ENCODE results near the gene ZRANB1. TPM values are rescaled to one million over a fixed set of nuclear protein-coding genes. Genes with fewer than 3 reads are reported as not detected.

The ZRANB1 gene
- total RNA-seq, 1 donor from 2014 or later, result 31.7 TPM

DNA sequence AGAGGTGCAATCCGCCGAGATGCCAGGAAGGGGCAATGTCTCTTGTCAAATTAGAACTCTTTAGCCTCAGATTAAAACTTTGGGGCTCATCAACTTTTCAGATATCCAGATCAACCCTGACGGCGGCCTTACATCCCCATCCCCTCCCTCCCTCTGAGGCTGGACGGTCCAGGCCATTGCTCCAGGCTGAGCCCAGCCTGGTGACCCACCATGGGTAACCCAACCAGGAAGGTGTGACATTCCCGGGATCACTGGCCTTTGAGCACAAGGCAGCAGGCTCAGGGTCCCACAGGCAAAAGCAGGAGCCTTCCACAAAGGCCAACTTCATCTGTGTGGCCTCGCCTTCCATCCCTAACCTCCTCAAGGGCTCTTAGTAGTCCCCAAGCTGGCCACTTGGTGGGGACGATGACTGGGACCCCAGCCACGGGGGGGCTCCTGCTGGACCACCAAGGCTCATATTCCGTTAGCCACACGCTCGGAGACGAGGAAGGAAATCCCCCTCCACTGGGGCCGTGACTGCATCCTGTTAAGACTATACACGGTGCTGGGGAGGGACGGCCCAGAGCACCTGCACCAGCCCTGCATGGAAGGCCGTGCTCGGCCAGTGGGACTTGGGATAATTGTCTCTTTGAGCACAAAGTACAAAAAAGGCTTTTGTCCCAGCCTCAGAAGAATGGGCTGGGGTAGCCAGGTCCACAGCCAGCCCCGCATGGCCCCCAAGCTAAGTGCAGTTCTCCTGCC is 62.8 kb downstream of the ZRANB1 start:
- DNase-seq (ENCODE audit: low read depth), result no peak

DNA sequence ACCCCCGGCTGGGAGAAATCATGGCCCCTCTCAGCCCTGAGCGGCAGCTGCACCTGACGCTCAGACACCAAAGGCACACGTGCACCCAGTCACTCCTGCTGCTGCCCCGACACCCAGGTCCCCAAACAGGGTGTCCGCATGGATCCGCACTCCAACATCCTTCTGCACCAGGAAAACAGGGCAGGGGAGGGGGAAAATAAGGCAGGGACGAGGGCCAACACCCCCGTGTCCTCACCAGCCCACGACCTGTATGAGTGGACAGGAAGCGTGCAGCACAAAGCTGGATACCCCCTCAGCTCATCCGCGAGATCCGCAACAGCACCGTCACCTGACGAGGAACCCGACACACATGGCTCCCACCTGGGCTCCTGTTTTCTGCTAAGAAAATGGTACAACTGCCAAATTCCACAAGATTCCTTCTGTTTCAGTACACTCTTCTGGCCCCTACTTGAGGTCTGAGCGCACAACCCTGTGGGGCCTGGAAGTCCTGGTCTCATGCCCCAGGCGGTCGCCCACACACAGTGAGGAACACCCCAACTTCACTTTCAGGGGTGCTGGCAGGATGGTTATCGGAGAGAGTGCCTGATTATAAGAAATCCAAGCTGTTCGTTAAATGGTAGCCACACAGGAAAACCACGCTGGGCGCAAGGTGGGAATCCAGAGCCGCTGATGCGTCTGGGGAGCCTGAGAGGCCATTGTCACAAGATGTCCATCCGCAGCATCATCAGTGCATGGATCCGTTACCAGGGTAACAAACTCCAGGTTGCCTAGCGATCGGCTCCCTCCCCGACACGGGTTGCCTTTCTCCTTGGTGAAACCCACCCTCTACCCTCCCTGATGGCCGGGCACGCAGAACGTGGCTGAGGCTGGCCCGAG is 63.6 kb downstream of the ZRANB1 start:
- DNase-seq (ENCODE audit: low read depth), result no peak

DNA sequence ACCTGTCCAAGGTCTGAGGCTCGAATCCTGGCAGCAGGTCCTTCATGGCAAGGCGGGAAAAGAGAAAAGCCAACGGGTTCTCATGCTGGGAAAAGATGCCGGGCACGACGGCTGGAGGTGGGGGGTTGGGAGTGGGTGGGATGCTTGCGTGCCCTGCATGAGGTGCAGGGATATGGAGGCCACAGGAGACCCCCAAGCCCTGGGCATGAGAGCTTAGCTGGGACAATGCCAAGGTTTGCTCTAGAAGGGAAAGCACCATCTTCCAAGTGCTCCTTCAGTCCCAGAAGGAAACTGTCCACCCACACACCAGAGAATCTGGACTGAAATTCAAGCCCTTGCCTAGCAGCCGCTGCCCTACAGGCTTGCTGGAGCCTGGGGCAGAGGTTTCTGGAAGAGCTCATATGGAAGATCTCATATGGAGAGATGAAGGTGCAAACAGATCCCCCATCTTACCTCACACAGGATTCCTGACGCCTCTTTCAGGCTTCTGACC is 64.3 kb downstream of the ZRANB1 start:
- DNase-seq (ENCODE audit: low read depth), result no peak

DNA sequence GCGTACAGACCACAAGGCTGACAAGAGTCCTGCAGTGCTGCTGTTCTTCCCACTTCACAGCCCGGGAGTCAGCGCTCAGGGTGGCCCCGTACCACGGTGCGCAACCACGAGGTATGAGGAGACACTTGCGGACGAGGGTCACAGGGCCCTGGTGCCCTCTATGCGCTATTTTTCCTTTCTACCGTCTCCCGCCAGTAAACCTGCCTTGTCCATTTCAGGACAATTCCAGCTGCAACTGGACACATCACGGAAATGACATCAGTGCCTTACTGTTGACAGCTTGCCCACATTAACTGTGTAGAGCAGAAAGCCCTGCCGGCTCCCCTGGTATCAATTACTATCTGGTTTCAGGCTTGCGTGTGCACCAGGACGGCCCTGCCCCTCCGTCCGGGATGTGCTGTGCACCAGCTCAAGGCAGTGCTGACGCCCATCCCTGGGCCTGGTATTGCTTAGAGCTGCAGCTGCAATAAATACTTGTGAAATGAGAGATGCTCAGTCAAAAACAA is 65.1 kb downstream of the ZRANB1 start:
- DNase-seq (ENCODE audit: low read depth), result no peak

DNA sequence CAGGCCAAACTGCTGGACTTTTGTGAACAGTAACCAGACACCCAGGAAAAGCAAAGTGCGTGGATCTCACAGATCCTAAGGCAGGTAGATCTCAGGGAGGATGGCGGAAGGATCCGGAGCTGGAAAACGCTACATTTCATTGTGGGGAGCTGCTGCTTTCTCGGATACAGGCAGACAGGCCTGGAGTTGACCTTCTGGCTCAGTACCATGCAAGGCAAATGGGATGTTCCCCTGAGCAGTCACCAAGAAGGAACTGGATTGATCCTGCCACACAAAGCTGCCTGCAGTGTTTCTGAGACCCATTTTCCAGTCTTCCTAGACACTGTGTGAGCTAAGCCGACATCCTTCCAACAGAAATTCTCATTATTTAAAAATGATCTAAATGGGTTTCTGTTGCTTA is 65.5 kb downstream of the ZRANB1 start:
- DNase-seq (ENCODE audit: low read depth), result no peak

DNA sequence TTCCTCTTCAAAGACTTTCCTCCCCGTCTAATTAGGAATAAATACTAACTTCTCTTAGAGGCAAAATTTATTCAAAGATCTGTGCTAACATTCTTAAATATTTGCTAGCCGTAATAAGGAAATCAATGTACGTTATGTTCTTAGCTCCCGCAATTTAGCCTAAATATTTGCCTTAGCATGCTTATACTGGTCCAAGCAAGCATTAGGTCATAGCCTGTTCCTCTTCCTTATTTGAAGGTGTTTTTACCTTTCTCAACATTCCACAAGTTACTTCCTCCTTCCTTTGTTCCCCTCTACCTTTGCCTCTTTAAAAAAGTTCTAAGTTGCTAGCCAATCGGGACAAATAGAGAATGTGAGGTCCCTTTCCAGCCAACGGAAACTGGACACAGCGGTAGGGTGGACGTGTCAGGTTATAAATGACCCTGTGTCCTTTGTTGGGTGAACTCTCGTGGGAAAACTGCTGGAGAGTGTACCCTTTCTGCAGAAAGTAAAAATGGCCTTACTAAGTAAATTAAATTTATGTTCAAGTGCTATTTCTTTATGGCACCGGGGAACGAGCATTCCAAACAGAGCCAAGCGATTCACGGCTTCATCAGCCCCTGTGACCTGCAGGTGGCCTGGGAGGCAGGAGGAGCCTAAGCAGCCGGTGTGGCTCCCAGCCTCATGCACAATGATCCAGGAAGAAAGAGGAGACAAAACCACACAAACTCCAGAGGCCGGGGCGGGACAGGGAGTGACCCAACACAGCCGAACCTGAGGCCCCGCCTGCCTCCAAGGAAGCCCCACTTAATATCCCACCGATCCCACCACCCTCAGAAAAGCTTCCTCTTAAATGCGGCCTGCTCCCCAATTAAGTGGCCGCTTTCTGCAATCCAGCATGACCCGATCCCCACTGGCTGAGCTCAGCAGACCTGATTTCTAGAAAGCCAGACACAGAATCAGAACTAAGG is 67.0 kb downstream of the ZRANB1 start:
- no peak for DNase-seq (ENCODE audit: low read depth)

DNA sequence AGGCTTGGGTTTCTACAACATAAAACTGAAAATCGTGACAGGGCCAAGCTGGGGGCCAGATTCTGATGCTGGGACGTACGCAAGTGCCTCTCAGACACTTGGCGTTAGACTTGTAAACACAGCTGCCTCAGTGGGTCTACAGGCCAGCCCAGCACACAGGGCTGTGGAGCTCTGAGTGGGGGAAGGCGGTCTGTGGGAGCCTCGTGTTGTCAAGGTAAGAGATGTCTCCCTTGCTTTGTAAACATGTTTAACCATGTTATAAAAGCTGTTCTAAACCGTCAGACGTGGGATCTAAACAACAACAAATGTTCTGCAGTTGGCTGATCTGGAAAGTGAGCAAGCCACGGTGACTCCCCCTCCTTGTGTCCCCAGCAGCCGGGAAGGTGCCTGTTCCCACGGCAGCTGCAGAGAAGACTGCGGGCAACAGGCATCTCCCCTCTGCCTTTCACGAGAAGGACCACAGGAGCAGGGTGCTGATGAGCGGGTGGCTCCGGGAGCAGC is 67.8 kb downstream of the ZRANB1 start:
- DNase-seq (ENCODE audit: low read depth), result peak; percentile 69

DNA sequence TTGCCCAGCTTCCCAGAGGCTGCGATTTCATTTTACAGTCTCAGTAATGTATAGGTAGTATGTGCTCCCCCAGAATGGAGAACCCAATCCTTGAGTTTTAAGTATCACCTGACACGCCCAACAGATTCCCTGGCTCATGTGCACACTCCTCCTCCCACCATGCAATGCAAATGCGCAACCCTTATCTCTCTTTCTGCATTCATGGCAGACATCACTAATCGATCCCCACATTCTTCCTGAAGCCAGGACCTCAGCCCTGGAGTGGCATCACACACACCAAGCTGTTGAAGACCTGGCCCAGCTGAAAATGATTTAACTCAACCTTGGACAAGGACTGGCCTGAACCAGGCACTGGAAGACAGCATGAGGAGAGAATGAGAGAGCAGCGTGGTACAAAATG is 68.4 kb downstream of the ZRANB1 start:
- no peak for DNase-seq (ENCODE audit: low read depth)

DNA sequence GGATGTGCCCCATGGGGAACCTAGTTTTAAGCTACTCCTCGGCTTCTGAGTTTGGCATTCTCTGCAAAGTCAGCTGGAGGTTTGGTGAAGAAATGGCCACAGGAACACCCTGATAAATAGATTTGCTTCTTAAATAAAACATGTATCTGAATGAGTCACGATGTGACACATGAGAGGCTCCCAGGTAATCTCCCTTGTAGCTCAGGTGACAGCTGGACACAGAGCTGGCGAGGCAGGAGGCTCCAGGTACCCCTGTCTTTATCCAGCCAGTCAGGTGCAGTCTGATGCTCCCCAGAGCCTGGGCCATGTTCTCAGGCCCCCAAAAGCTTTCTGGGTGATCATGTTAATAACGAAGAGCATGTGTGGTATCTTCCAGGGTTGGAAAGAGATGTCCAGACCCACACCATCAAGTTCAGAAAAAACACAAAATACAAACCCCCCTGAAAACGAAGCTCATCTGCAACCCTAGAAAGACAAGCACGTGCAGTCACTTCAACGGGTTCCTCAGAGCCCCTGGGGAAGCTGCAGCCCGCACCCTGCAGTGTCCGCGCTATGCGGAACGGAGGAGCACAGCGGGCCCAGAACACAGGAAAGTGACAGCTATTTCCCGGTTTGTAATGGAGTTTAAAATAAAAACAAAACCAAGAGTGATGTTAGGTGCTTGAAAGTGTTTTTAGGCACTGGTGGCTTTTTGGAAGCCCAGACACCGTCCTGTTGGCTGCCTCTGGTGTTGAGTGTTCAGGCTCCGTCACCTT is 69.4 kb downstream of the ZRANB1 start:
- no peak for DNase-seq (ENCODE audit: low read depth)

DNA sequence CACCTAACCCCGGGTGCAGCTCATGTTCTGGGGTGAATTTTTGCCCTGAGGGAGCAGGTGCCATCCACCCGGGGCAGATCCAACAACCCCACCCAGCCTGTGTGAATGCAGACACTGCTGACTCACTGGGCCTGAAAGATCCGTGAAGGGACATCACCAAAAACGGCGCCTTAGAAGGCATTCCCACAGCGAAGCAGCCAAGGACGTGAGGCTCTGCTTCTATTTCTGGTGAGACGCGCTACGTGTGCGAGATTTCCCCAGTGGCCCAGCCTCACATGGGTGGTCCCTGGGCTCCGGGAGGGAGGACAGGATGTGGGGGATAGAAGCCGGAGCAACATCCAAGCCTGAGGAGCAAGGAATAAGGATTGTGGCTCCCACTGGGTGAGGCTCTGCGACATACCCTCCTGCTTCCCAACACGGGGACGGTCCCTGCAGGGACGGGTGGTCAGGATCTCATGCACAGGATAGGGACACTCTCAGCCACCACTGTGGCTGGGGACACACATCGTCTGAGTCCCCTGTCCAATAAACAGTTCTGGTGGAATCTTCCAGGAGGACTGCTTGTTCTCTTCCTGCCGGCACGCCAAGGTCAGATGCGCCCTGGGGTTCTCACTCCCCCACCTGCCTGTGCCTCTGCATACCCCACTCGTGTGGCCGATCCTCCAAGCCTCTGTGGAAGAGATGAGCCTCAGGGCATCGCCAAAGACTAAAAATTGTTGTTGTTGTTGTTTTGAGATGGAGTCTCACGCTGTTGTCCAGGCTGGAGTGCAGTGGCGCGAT is 70.2 kb downstream of the ZRANB1 start:
- DNase-seq (ENCODE audit: low read depth), result peak; percentile 70

DNA sequence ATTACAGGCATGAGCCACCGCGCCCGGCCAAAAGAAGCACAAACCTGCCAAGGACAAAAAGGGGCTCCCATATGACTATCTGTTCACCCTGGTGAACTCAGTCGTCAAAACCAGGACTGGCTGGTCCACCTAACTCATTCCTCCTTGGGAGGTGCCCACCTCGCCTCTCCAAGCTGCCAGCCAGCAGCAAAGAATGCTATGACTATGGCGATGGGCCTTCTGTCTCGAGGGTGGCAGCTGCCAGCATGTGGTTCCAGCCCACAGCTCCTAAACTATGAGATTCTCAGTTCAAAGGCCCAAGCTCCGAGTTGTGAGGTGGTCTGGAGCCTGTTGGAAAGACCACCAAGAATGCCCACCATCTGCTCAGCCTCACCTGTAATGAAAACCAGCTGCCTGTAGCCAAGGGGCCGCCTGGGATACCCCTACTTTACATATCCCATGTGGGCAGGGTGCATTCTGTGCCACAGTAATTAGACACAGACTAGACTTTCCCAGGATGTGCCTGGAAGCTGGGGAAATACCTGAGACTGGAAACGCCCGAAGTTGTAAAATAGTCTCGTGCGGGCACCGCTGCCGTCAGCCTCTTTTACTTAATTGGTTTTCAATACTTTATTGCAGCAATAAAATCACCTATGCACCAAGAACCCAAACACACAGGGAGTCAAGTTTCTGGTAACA is 71.1 kb downstream of the ZRANB1 start:
- peak; percentile 73 for DNase-seq (ENCODE audit: low read depth)

DNA sequence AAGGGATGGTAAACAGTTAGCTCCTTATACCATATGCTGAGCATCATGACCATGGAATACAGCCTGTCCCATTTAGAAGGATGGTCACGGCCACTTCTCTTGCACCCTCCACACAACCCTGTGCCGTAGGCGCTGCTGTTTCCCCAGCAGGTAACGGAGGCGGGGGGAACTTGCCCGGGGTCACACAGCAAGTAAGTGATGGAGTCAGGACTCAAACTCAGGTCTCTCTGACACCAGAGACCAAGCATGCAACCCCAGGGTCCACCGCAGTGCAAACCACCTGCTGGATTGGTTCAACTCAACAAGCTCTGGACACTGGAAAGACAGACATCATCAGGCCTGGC is 71.6 kb downstream of the ZRANB1 start:
- DNase-seq (ENCODE audit: low read depth), result no peak

DNA sequence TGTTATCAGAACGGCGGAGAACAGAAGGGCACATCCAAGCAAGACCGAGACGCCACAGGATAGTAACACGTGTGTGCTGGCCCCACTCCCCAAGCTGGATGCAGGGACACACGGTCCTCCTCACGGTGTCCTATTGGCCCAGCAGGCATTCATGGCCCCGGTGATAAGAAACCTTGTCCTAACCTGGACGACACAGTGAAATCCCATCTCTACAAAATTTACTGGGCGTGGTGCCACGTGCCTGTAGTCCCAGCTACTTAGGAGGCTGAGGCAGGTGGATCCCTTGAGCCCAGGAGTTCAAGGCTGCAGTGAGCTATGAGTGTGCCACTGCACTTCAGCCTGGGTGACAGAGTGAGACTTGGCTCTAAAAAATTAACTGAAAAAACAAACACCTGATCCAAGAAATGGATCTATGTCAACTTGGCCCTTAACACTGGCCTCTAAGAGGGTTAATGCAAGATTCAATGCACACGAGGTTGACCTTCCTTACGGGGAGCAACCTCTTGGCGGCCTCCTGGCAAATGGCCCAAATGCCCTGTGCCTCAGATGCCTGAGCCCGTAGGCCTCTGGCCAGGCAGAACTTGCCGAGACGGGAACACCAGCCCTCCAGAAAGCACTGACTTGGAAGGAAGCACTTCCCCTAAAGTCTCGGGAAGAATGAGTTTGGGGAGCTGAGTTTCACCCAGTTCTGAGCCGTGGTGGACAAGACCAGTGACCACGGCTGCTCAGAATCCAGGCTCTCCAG is 72.3 kb downstream of the ZRANB1 start:
- no peak for DNase-seq (ENCODE audit: low read depth)

DNA sequence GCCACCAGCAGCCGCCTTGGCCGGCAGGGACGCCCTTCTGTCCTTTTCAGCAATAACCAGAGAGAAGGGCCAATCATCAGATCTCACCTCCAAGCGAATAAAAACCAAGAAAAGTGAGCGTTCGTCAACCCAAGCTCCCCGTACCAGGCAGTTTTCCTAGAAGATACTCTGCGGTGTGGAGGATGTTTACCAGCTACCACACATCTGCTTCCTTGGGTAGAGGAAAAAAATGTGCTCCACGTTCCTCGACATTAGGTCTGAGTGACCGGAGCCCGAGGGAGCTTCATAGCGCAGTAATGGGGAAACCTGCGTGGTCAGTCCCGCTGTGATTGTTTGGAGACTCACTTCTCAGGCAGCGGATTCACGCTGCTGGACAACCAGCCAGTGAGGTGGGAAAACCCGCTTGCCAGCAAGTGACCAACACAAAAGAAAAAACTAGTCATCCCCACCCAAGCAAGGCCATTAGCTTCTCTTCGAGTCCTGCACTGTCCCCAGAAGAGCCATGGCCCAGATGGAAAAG is 73.0 kb downstream of the ZRANB1 start:
- no peak for DNase-seq (ENCODE audit: low read depth)

DNA sequence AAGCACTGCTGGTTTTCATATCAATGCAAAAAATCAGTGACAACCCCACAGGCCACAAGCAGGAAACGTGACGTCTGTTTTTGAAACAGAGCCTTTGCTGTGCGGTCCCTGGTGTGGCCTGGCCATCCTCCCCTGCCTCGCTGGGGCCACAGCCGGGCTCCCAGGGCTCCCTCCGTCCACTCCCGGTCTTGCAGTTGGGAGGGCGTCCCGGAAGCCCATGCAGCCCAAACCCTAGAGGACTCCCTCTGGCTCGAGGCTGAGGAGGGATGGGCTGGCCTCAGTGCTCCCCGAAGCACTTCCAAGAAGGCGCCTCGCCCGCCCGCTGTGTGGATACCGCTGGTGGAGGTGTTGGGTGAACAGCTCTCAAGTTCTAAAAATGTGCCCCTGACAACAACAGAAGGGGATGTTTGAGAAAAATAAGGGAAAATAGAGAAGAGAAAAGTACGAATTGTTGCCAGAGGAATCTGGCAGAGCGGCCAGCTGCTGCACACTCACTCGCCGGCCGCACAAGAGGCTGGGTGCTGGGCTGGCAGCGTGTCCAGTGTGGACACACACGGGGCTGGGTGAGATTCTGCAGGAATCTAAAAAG is 73.5 kb downstream of the ZRANB1 start:
- DNase-seq (ENCODE audit: low read depth), result no peak

DNA sequence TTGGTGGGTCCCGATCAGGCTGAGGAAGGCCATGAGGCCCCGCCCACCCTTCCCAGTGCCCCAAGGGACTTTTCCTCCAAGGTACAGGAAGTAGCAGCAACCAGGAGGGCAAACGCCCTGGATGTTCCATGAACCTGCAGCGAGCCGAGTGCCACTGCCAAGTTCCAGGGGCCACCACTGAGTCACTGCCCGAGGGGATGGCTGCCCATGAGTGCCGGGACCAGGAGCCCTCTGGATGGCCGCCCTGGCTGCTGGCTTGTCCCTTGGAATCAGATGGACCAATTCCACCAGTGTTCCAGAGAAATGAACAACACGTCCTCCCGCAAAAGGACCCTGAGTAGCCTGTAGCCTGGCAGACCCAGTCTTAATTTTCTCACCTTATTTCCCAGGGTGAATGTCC is 74.2 kb downstream of the ZRANB1 start:
- no peak for DNase-seq (ENCODE audit: low read depth)

DNA sequence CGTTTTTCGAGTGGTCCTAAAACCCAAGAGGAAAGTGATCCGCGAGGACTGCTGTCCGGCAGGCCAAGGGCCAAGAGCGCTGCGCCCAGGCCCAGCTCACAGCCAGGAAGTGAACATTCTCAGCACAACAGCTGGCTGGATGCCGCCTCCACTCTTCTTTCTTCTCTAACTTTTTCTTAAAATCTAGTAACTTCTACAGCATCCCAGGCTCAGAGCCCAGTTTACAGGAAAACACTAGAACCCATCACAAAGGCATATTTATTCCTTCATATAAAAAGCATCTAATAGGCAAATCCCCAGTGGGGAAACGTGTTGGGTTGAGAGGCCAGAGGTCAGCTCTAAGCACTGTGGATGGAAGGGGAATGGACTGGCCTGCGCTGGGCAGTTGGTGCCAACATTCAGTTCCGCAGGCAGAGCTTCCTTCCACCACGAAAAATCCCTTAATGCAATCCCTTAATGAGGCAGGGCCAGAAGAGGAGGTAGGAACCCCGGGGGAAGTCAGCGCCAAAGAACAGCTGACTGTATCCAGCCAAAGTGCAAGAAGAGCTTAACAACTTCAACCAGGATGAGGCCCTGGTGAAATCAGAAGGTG is 74.8 kb downstream of the ZRANB1 start:
- no peak for DNase-seq (ENCODE audit: low read depth)
